Tibial nerve (tissue), 4 donors: ENCODE measurements around the gene KRT79. TPM values are rescaled to one million over a fixed set of nuclear protein-coding genes. Genes with fewer than 3 reads are reported as not detected.

Experiments used
- DNase-seq, 2 donors: peaks; one replicate each; pipeline ENCODE4 v3.0.0-alpha.2; 2019; ENCODE audit warnings: low spot score in 2 of 2
- H3K27ac ChIP-seq, 4 donors: fragments of 200-600 bp; sonication (generic) in 3 of 4; one replicate each; pipeline ENCODE4 v1.5.1; 2017 to 2019; ENCODE audit warnings: mild to moderate bottlenecking in 1 of 4
- H3K27me3 ChIP-seq, 2 donors: fragments of 200-600 bp; sonication (generic) in 1 of 2; one replicate each; pipeline versions ENCODE4 v1.5.1 to v1.6.0; 2017 to 2019
- H3K36me3 ChIP-seq, 3 donors: fragments of 200-600 bp; sonication (generic); one replicate each; pipeline ENCODE4 v1.5.1; 2018 to 2019
- H3K4me1 ChIP-seq, 4 donors: fragments of 200-600 bp; sonication (generic) in 3 of 4; one replicate each; pipeline ENCODE4 v1.5.1; 2017 to 2019
- H3K4me3 ChIP-seq, 4 donors: fragments of 200-600 bp; sonication (generic) in 3 of 4; one replicate each; pipeline ENCODE4 v1.5.1; 2017 to 2019; ENCODE audit warnings: mild to moderate bottlenecking in 1 of 4, moderate library complexity in 1 of 4
- H3K9me3 ChIP-seq, 4 donors: fragments of 200-600 bp; sonication (generic) in 3 of 4; one replicate each; pipeline ENCODE4 v1.5.1; 2017 to 2019
- EP300 ChIP-seq, 2 donors: sonication (generic); formaldehyde crosslinking; IDR thresholded peaks; one replicate each; pipeline ENCODE4 v1.6.1; 2017; ENCODE audit warnings: antibody characterized with exemption in 2 of 2, mild to moderate bottlenecking in 1 of 2
- POLR2A ChIP-seq, 2 donors: fragments of 450-650 bp; IDR thresholded peaks; one replicate each; pipeline ENCODE4 v1.6.1; 2017; ENCODE audit warnings: antibody characterized with exemption in 2 of 2, mild to moderate bottlenecking in 2 of 2, moderate library complexity in 2 of 2
- WGBS, 2 donors: methylation state at CpG; one replicate each; pipeline ENCODE4 v1.1.5; 2018; 5-methylcytosine and 5-hydroxymethylcytosine counted together
- total RNA-seq, 4 donors: library from RNA; depleted of rRNA; stranded (reverse); fragments of >200 nt; gene quantifications; one replicate each; pipeline ENCODE4 v1.1.0, GENCODE V29; 2016
- TF ChIP-seq, protein P1 (sequence below), 5 experiments: fragments of 200-600 bp in 3 of 5; fragments of 450-650 bp in 2 of 5; sonication (generic) in 3 of 5; IDR thresholded peaks; one replicate each; pipeline ENCODE4 v1.5.1; 2016 to 2019; ENCODE audit warnings: antibody characterized with exemption in 5 of 5, mild to moderate bottlenecking in 3 of 5, moderate library complexity in 2 of 5

The KRT79 gene
- total RNA-seq, 4 donors from 2014 or later = 3.9 TPM; not detected in 3

DNA sequence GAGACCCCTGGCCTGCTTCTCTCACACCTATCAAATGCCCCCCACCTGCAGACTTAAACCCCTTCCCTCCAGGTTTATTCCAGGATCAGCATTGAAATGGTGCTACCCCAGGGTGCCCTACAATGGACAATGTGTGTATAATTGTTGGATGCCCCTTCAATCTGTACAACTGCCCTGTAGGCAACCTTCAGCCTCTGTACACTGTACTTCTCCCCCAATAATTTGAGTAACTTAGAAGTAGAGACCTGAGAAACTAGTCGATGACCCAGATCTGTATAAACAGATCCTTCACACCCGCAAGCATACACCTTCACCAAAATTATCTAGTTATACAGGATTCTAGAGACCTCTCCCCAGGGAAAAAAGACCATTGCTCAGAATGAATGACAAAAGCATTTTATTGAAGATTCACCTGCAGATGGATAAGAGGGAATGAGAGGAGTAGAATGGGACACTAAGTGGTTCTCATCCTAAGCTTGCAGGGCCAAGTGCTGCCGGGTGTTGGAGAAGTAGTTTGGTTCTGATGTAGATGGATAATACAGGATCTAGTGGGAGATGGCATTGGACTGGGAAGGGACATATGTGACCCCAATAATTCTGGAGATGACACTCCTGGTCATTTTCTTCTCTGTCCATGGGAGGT lies 27.8 kb downstream of the KRT79 start:
- Histone ChIP-seq H3K27me3 (no peaks in the 10 kb centered on the region), H3K4me3 (no peak overlapping the region), H3K4me1 (no peaks in the 10 kb centered on the region), H3K9me3 (no peaks in the 10 kb centered on the region), H3K27ac (no peak overlapping the region), H3K36me3 (no peaks in the 10 kb centered on the region)
- TF ChIP-seq EP300 (IDR thresholded peaks at IDR 0.05) (no peak), POLR2A (IDR thresholded peaks at IDR 0.05) (no peak)
- TF ChIP-seq, protein P1, sequence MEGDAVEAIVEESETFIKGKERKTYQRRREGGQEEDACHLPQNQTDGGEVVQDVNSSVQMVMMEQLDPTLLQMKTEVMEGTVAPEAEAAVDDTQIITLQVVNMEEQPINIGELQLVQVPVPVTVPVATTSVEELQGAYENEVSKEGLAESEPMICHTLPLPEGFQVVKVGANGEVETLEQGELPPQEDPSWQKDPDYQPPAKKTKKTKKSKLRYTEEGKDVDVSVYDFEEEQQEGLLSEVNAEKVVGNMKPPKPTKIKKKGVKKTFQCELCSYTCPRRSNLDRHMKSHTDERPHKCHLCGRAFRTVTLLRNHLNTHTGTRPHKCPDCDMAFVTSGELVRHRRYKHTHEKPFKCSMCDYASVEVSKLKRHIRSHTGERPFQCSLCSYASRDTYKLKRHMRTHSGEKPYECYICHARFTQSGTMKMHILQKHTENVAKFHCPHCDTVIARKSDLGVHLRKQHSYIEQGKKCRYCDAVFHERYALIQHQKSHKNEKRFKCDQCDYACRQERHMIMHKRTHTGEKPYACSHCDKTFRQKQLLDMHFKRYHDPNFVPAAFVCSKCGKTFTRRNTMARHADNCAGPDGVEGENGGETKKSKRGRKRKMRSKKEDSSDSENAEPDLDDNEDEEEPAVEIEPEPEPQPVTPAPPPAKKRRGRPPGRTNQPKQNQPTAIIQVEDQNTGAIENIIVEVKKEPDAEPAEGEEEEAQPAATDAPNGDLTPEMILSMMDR (IDR thresholded peaks at IDR 0.05) = no peak
- WGBS, 2 donors = 92 to 98% methylated on average over 3 of the region's 3 CpGs
- no peak for DNase-seq

- Histone ChIP-seq H3K27me3 (no peaks in the 10 kb centered on the region), H3K4me1 (no peaks in the 10 kb centered on the region), H3K27ac (no peak overlapping the region), H3K36me3 (no peaks in the 10 kb centered on the region), H3K4me3 (no peak overlapping the region), H3K9me3 (no peaks in the 10 kb centered on the region)
- TF ChIP-seq POLR2A (IDR thresholded peaks at IDR 0.05) = no peak
- TF ChIP-seq, protein P1 (IDR thresholded peaks at IDR 0.05) = no peak
- no peak for TF ChIP-seq EP300 (IDR thresholded peaks at IDR 0.05)
- 56 to 75% methylated on average over 3 of the region's 3 CpGs for WGBS, 2 donors
- DNase-seq = no peak
Observed at GRCh38 chr12:52805739-52806138, 28.4 kb downstream of the KRT79 start.

GRCh38 chr12:52805000-52805399 lies 29.1 kb downstream of the KRT79 start:
- Histone ChIP-seq H3K27me3 (no peaks in the 10 kb centered on the region), H3K27ac (no peak overlapping the region), H3K4me1 (no peaks in the 10 kb centered on the region), H3K4me3 (no peak overlapping the region), H3K36me3 (no peaks in the 10 kb centered on the region), H3K9me3 (no peaks in the 10 kb centered on the region)
- WGBS, 2 donors = 7 to 11% methylated on average over 1 of the region's 1 CpG
- no peak for DNase-seq
- TF ChIP-seq EP300 (IDR thresholded peaks at IDR 0.05) = no peak
- TF ChIP-seq POLR2A (IDR thresholded peaks at IDR 0.05) = no peak
- TF ChIP-seq, protein P1 (IDR thresholded peaks at IDR 0.05) = no peak

DNA sequence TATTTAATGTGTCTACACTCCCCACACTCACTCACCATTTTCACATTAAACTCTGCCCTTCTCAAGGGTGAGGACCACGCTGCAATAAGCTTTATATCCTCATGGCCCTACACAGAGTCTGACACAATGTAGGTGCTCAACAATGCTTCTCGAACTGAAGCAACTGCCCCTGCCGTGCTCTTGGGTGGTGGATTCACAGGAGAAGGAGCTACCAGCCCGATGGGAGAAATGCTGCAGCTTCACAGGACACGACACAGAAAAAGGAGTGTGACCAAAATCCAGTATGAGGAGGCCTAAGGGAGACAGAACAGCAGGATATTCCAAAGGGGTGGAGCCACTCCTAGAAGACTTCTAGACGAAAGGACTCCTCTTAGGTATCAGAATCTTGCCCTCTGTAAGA lies 31.7 kb downstream of the KRT79 start:
- H3K4me1 ChIP-seq = no peaks in the 10 kb centered on the region
- WGBS, 2 donors = 68 to 71% methylated on average over 6 of the region's 6 CpGs
- no peak overlapping the region for H3K27ac ChIP-seq
- DNase-seq = no peak
- no peaks in the 10 kb centered on the region for H3K36me3 ChIP-seq
- H3K9me3 ChIP-seq = no peaks in the 10 kb centered on the region
- no peaks in the 10 kb centered on the region for H3K27me3 ChIP-seq
- H3K4me3 ChIP-seq = no peak overlapping the region
- TF ChIP-seq POLR2A (IDR thresholded peaks at IDR 0.05) (no peak), EP300 (IDR thresholded peaks at IDR 0.05) (no peak)
- TF ChIP-seq, protein P1 (IDR thresholded peaks at IDR 0.05) = no peak

- no peak overlapping the region for H3K4me3 ChIP-seq
- H3K27ac ChIP-seq = no peak overlapping the region
- no peaks in the 10 kb centered on the region for H3K9me3 ChIP-seq
- no peaks in the 10 kb centered on the region for H3K4me1 ChIP-seq
- TF ChIP-seq POLR2A (IDR thresholded peaks at IDR 0.05) = no peak
- TF ChIP-seq, protein P1 (IDR thresholded peaks at IDR 0.05) = no peak
- TF ChIP-seq EP300 (IDR thresholded peaks at IDR 0.05) = no peak
- no peak for DNase-seq
- H3K27me3 ChIP-seq = no peaks in the 10 kb centered on the region
- H3K36me3 ChIP-seq = no peaks in the 10 kb centered on the region
- 67 to 70% methylated on average over 3 of the region's 3 CpGs for WGBS, 2 donors
Observed at GRCh38 chr12:52801773-52802172, 32.3 kb downstream of the KRT79 start.
